HG03575 (cell line): ENCODE data around the gene ARFGEF3.

Experiments
- ATAC-seq: cut with Tn5 transposase; IDR thresholded peaks from one replicate; pipeline ENCODE4 v1.9.1; 2021; ENCODE audit not compliant: unreplicated experiment, insufficient number of reproducible peaks, low FRiP score; ENCODE audit errors: extremely low read depth

Gene ARFGEF3

GRCh38 chr6:138290423-138290962, 128.8 kb downstream of the ARFGEF3 start:
- ATAC-seq = no peak

GRCh38 chr6:138291036-138291848, 129.5 kb downstream of the ARFGEF3 start:
- no peak for ATAC-seq

GRCh38 chr6:138291849-138292181, 130.1 kb downstream of the ARFGEF3 start:
- ATAC-seq = no peak

- ATAC-seq = no peak
Measured at GRCh38 chr6:138292482-138292881, 130.7 kb downstream of the ARFGEF3 start.

GRCh38 chr6:138293428-138294395, 132.0 kb downstream of the ARFGEF3 start:
- no peak for ATAC-seq

GRCh38 chr6:138296381-138296780, 134.6 kb downstream of the ARFGEF3 start:
- ATAC-seq = no peak

- no peak for ATAC-seq
Measured at GRCh38 chr6:138296786-138297185, 135.0 kb downstream of the ARFGEF3 start.

- ATAC-seq = no peak
Measured at GRCh38 chr6:138297761-138298298, 136.1 kb downstream of the ARFGEF3 start.

- no peak for ATAC-seq
Measured at GRCh38 chr6:138300469-138300868, 138.7 kb downstream of the ARFGEF3 start.

- no peak for ATAC-seq
Measured at GRCh38 chr6:138302554-138302953, 140.8 kb downstream of the ARFGEF3 start.

- no peak for ATAC-seq
Measured at GRCh38 chr6:138307352-138307751, 145.6 kb downstream of the ARFGEF3 start.

- no peak for ATAC-seq
Measured at GRCh38 chr6:138307816-138308730, 146.3 kb downstream of the ARFGEF3 start.

GRCh38 chr6:138308731-138309110, 147.0 kb downstream of the ARFGEF3 start:
- no peak for ATAC-seq

- ATAC-seq = no peak
Measured at GRCh38 chr6:138309695-138310094, 148.0 kb downstream of the ARFGEF3 start.

GRCh38 chr6:138310294-138310693, 148.6 kb downstream of the ARFGEF3 start:
- ATAC-seq = no peak

GRCh38 chr6:138310821-138311220, 149.1 kb downstream of the ARFGEF3 start:
- ATAC-seq = no peak

GRCh38 chr6:138311268-138311667, 149.5 kb downstream of the ARFGEF3 start:
- no peak for ATAC-seq

- ATAC-seq = no peak
Measured at GRCh38 chr6:138318741-138319375, 157.1 kb downstream of the ARFGEF3 start.
